Activated CD4-positive, alpha-beta T cell treated with anti-CD3 and anti-CD28 coated beads for 36 hours (primary cell): Measurements from ENCODE around the gene MYBPC1. TPM values are rescaled to one million over a fixed set of nuclear protein-coding genes. Genes with fewer than 3 reads are reported as not detected.
A peak's percentile ranks its signal among the peaks of the same experiment; 100 is the strongest.

ENCODE experiments used
- ATAC-seq: fragments of 200-7000 bp; cut with Tn5 transposase; one replicate; pipeline ENCODE4 v1.10.0; 2021; ENCODE audit warnings: mild to moderate bottlenecking, moderate library complexity
- CTCF ChIA-PET: fragments of 350-600 bp; sonication (Branson Sonifier 250); formaldehyde crosslinking; loops from one replicate; lab custom pipeline; 2021; ENCODE audit warnings: antibody characterized with exemption; lab: Charles Lee
- POLR2A ChIA-PET: fragments of 350-600 bp; sonication (Branson Sonifier 250); formaldehyde crosslinking; loops from one replicate; lab custom pipeline; 2021; ENCODE audit warnings: antibody characterized with exemption, inconsistent platforms; lab: Charles Lee
- DNase-seq: peaks from one replicate; pipeline ENCODE4 v3.0.0-alpha.2; 2020
- H3K27ac Mint-ChIP-seq: one replicate; pipeline ENCODE4 v1.8.0; 2021; ENCODE audit warnings: mixed read lengths
- H3K27me3 Mint-ChIP-seq: one replicate; pipeline ENCODE4 v1.8.0; 2021; ENCODE audit warnings: mixed read lengths
- H3K36me3 Mint-ChIP-seq: one replicate; pipeline ENCODE4 v1.8.0; 2021; ENCODE audit warnings: low read depth, mixed read lengths
- H3K4me1 Mint-ChIP-seq: one replicate; pipeline ENCODE4 v1.8.0; 2021; ENCODE audit warnings: mixed read lengths
- H3K4me3 Mint-ChIP-seq: one replicate; pipeline ENCODE4 v1.8.0; 2021; ENCODE audit warnings: mild to moderate bottlenecking, moderate library complexity, mixed read lengths
- H3K9me3 Mint-ChIP-seq: one replicate; pipeline ENCODE4 v1.8.0; 2021; ENCODE audit warnings: low read depth, mixed read lengths
- intact Hi-C, 2 experiments: fragments of 100-400 bp; cut with DNase I in 1 of 2; cut with micrococcal nuclease in 1 of 2; formaldehyde crosslinking; loops; one replicate each; pipeline versions ENCODE4 v1.14.2 to v1.15.1; 2022 to 2024; cut with DNase I, micrococcal nuclease
- total RNA-seq, 2 experiments: library from RNA; stranded (reverse); gene quantifications; one replicate each; pipeline ENCODE4 v1.2.3, GENCODE V29; 2021

The MYBPC1 gene
- total RNA-seq, 2 experiments from 2014 or later = not detected

DNA sequence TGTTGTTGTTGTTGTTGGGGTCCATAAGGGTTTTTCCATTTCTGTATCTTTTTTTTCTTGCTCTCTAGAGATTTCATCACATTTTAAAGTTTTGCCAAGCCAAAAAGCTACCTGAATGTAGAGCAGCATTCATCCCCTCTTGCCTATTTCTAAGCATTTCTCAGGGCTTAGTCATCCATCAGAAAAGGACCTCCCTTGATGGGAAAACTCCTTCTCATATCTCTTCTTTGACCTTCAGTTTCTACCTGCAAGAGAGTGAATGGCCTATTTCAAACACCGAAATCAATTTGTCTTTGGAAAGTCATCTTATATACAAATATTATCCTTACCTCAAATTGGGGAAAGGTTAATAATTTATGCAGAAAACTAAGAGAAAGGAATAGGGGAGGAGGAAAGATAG, 4.5 kb downstream of the MYBPC1 start:
- no peak overlapping the region for H3K27ac Mint-ChIP-seq
- POLR2A ChIA-PET = no interaction called here
- no peak for DNase-seq
- intact Hi-C loops = no loop called here
- H3K36me3 Mint-ChIP-seq = no peaks in the 10 kb centered on the region
- CTCF ChIA-PET = no interaction called here
- H3K9me3 Mint-ChIP-seq = no peaks in the 10 kb centered on the region
- ATAC-seq = no peak
- peaks cover 2% of the 10 kb centered on the region for H3K27me3 Mint-ChIP-seq
- peaks cover 4% of the 10 kb centered on the region for H3K4me1 Mint-ChIP-seq
- H3K4me3 Mint-ChIP-seq = no peak overlapping the region

- H3K4me3 Mint-ChIP-seq = no peak overlapping the region
- intact Hi-C loops = no loop called here
- CTCF ChIA-PET = no interaction called here
Measured at GRCh38 chr12:101599771-101600484, 5.2 kb downstream of the MYBPC1 start.

DNA sequence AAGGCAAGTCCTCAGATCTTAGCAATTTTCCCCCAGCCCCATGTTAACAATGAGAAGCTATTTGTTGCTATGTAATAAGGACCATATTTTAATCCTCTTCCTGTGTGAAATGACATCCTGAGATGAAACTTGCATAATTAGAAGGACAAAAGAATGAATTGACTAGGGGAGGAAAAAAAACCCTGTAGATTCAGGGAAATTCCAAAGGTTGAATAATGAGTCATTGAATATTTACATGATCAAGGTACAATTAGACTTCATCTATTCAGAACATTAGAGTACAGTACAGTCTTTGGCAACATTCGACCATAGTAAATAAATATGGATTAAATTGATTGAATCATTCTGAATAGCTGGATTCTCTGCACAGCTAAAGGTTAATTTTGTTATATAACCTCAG, 9.4 kb downstream of the MYBPC1 start:
- peak; percentile 51 for ATAC-seq
- intact Hi-C loops = no loop called here
- H3K4me1 Mint-ChIP-seq = peaks cover 4% of the 10 kb centered on the region

More at GRCh38 chr12:101599771-101600484, 5.2 kb downstream of the MYBPC1 start:
- POLR2A ChIA-PET = no interaction called here
- ATAC-seq (no peak), DNase-seq (no peak)
- H3K36me3 Mint-ChIP-seq = no peaks in the 10 kb centered on the region
- peaks cover 2% of the 10 kb centered on the region for H3K27me3 Mint-ChIP-seq
- H3K9me3 Mint-ChIP-seq = no peaks in the 10 kb centered on the region
- H3K4me1 Mint-ChIP-seq = peaks cover 4% of the 10 kb centered on the region
- H3K27ac Mint-ChIP-seq = no peak overlapping the region

DNA sequence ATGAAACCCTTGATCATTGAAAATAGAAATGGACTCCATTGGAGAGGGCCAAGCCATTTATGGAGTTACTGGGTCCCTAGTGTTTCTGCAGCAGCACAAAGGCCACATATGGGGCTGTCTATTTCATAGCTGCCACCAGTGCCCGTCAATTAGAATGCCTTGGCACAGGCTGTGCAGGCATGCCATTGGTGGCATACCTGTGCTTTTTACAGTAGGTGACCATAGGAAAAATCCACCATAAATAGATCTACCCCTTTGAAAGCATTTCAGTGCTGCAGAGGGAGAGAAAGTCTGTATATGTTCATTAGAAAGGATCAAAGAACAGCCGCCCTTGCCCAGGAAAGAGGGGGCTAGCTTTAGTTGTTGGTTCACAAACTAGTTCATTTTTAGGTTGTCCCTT, 13.1 kb downstream of the MYBPC1 start:
- Mint-ChIP-seq H3K4me3 (no peak overlapping the region), H3K27me3 (no peaks in the 10 kb centered on the region), H3K36me3 (no peaks in the 10 kb centered on the region), H3K27ac (no peak overlapping the region), H3K9me3 (no peaks in the 10 kb centered on the region), H3K4me1 (peaks cover 4% of the 10 kb centered on the region)
- ChIA-PET CTCF (interaction anchor here (0.7 to 1.0 kb wide), 3 partner anchors 22 to 191 kb away, joined by 3 read pairs; no protein-coding TSS in a partner anchor), POLR2A (no interaction called here)
- ATAC-seq (no peak), DNase-seq (no peak)
- intact Hi-C loops = no loop called here

More for the DNA sequence above, 9.4 kb downstream of the MYBPC1 start:
- CTCF ChIA-PET = interaction anchor here (1.0 to 1.3 kb wide), 2 partner anchors 8 to 102 kb away, joined by 3 to 4 read pairs; no protein-coding TSS in a partner anchor
- Mint-ChIP-seq H3K4me3 (no peak overlapping the region), H3K27me3 (peaks cover 2% of the 10 kb centered on the region), H3K9me3 (no peaks in the 10 kb centered on the region), H3K36me3 (no peaks in the 10 kb centered on the region), H3K27ac (no peak overlapping the region)
- no peak for DNase-seq
- POLR2A ChIA-PET = no interaction called here

GRCh38 chr12:101608301-101609133, 13.7 kb downstream of the MYBPC1 start:
- no peaks in the 10 kb centered on the region for H3K36me3 Mint-ChIP-seq
- ChIA-PET CTCF (no interaction called here), POLR2A (no interaction called here)
- peaks cover 4% of the 10 kb centered on the region for H3K4me1 Mint-ChIP-seq
- no peak overlapping the region for H3K4me3 Mint-ChIP-seq
- intact Hi-C loops = no loop called here
- no peaks in the 10 kb centered on the region for H3K9me3 Mint-ChIP-seq
- H3K27me3 Mint-ChIP-seq = no peaks in the 10 kb centered on the region
- H3K27ac Mint-ChIP-seq = no peak overlapping the region
- ATAC-seq = no peak
- DNase-seq = no peak

- no peak overlapping the region for H3K27ac Mint-ChIP-seq
- no peak overlapping the region for H3K4me3 Mint-ChIP-seq
- intact Hi-C loops = no loop called here
- CTCF ChIA-PET = no interaction called here
- H3K27me3 Mint-ChIP-seq = no peaks in the 10 kb centered on the region
- ATAC-seq (no peak), DNase-seq (no peak)
- no peaks in the 10 kb centered on the region for H3K9me3 Mint-ChIP-seq
- H3K4me1 Mint-ChIP-seq = no peaks in the 10 kb centered on the region
- POLR2A ChIA-PET = no interaction called here
- H3K36me3 Mint-ChIP-seq = no peaks in the 10 kb centered on the region
Measured at GRCh38 chr12:101609198-101609597, 14.4 kb downstream of the MYBPC1 start.

DNA sequence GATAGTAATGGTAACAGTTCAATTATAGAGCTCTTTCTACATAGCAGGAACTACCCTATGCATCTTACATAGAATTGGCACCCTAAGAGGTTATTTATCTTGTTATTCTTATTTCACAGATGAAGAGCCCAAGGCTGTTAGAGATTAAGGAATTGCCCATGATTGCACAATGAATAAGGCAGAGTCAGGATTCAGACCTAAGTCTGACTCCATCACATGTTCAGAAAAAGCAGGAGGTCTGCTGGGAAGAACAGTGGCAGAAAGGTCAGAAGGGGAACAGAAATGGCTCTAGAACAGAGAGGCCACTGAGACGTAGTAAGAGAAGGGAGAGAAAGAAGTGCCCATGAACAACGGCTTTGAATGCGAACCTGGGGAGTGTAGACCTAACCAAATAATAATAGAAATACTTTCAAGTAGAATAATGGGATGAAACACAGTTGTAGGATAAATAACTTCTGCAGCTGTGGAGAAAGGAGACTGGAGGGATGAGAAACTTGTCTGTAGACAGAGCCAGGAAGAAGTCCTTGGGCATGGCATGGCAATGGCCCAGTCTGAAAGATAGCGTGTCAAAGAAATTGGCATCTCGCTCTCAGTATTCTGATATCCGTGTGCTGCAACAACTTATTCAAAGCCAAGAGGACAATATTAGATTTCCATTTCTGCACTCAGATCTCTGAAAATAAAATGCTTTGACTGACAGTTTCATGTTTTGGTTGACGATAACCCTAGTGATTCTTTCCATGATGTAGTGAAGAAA, 17.6 kb downstream of the MYBPC1 start:
- Mint-ChIP-seq H3K27ac (no peak overlapping the region), H3K9me3 (no peaks in the 10 kb centered on the region), H3K27me3 (no peaks in the 10 kb centered on the region), H3K4me1 (peaks cover 14% of the 10 kb centered on the region), H3K36me3 (no peaks in the 10 kb centered on the region), H3K4me3 (no peak overlapping the region)
- POLR2A ChIA-PET = no interaction called here
- CTCF ChIA-PET = no interaction called here
- ATAC-seq (no peak), DNase-seq (no peak)
- intact Hi-C loops = no loop called here

DNA sequence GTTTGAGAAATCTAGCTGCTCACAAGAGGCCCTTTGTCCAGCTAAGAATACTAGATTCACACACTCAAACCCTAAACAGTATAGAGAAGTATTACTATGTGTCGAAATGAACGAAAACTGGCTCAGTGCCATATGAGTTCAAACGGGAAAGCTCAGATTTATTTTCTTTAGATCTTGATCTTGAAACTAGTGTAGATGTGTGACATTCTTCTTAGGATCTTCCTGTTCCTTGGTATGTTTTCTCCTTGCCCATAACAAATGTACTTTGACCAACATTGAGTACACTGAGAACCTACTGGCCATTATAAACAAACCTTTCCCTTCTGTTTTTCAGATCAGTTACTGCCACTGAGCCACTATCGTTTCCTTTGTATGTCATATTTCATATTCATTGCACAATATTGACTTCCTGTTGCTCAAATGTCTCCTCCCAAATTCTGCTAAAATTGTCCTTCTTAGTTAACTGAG, 21.3 kb downstream of the MYBPC1 start:
- H3K4me3 Mint-ChIP-seq = no peak overlapping the region
- CTCF ChIA-PET = interaction anchor here (0.9 kb wide), 1 partner anchor 214 kb away, joined by 3 read pairs; the partner anchor contains the start of gene GNPTAB
- H3K9me3 Mint-ChIP-seq = no peaks in the 10 kb centered on the region
- peaks cover 14% of the 10 kb centered on the region for H3K4me1 Mint-ChIP-seq
- intact Hi-C loops = no loop called here
- H3K36me3 Mint-ChIP-seq = no peaks in the 10 kb centered on the region
- POLR2A ChIA-PET = no interaction called here
- no peak for DNase-seq
- peak; percentile 47 for ATAC-seq
- H3K27me3 Mint-ChIP-seq = no peaks in the 10 kb centered on the region
- H3K27ac Mint-ChIP-seq = peak overlapping the region; percentile 45

GRCh38 chr12:101619026-101619786, 24.4 kb downstream of the MYBPC1 start:
- no peaks in the 10 kb centered on the region for H3K36me3 Mint-ChIP-seq
- no peak for ATAC-seq
- H3K4me3 Mint-ChIP-seq = no peak overlapping the region
- peaks cover 14% of the 10 kb centered on the region for H3K4me1 Mint-ChIP-seq
- no peak overlapping the region for H3K27ac Mint-ChIP-seq
- ChIA-PET CTCF (interaction anchor here (0.7 kb wide), 1 partner anchor 1194 kb away, joined by 3 read pairs; no protein-coding TSS in a partner anchor), POLR2A (no interaction called here)
- DNase-seq = no peak
- peaks cover 3% of the 10 kb centered on the region for H3K27me3 Mint-ChIP-seq
- no peaks in the 10 kb centered on the region for H3K9me3 Mint-ChIP-seq
- intact Hi-C loops = no loop called here

DNA sequence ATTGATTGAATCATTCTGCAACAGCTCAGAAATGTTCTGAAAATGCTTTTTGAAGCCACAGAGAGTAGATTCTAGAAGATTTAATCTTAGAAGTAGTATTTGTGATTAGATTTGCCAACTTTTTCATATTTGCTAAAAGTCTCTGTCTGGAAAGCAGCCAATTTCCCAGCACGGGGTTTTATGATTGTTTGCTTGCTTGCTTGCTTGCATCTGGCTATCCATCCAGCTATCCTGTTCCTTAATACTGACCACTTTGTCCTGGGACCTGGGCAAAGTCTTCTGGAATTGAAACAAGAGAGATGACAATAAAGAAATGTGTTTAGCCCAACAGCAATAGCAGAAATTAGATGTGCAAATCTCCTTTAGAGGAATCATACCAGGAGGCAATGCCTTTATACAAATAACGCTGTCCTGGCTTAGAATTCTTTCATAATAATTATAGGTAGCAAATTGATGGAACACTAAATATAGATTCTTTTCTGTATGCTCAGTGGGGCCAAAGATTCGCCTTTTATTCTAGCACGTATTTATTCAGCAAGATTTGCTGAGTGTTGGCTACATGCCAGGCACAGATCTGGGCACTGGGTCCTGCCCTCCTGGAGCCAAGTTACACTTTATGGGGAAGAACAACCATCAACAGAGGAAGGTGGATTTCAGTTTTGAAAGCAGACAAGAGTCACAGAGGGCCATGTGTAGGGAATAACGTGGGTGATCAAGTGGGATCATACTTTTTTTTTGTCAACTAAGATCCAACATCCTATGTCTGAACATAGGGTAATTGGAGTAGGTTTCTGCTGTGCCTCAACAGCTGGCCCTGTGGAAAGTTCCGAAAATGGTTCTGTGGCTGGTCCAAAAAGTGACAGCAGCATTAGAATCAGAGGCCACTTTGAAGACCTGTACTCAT, 25.3 kb downstream of the MYBPC1 start:
- Mint-ChIP-seq H3K36me3 (no peaks in the 10 kb centered on the region), H3K4me3 (no peak overlapping the region), H3K27ac (no peak overlapping the region), H3K27me3 (peaks cover 5% of the 10 kb centered on the region), H3K9me3 (no peaks in the 10 kb centered on the region), H3K4me1 (peaks cover 11% of the 10 kb centered on the region)
- no peak for ATAC-seq
- POLR2A ChIA-PET = no interaction called here
- no peak for DNase-seq
- intact Hi-C loops = no loop called here
- CTCF ChIA-PET = interaction anchor here (0.6 kb wide), 1 partner anchor 66 kb away, joined by 4 read pairs; no protein-coding TSS in a partner anchor
